ENCODE results near the gene CCR1.

- TF ChIP-seq POLR2A (IDR thresholded peaks at IDR 0.05; ENCODE audit: low read depth, low read length): no peak
- no peak for TF ChIP-seq TAF1 (IDR thresholded peaks at IDR 0.05; ENCODE audit: low read depth, low read length)
- no peak for TF ChIP-seq POU2F2 (IDR thresholded peaks at IDR 0.05; ENCODE audit: low read depth, low read length)
- no peak for TF ChIP-seq POLR2AphosphoS5 (IDR thresholded peaks at IDR 0.05; ENCODE audit: low read depth, low read length)
- no peak for TF ChIP-seq SPI1 (IDR thresholded peaks at IDR 0.05; ENCODE audit: low read depth, low read length)
- no peak for TF ChIP-seq PAX5 (IDR thresholded peaks at IDR 0.05; ENCODE audit: insufficient read depth, low read length, severe bottlenecking)
These were observed 10.1 kb upstream of the CCR1 start for GRCh38 chr3:46218196-46218709.

All from GM12891 (cell line).